ENCODE measurements around the gene NAB1.

NAB1 gene

GRCh38 chr2:190736355-190736754, 87.5 kb downstream of the NAB1 start:
- no peak overlapping the region for H3K9ac ChIP-seq (ENCODE audit: low read depth, low read length)
- H3K36me3 ChIP-seq (ENCODE audit: insufficient read depth, low read length) = no peaks in the 10 kb centered on the region
- H2AFZ ChIP-seq (ENCODE audit: low read depth, low read length) = no peak overlapping the region
- H3K79me2 ChIP-seq (ENCODE audit: insufficient read depth, low read length) = no peaks in the 10 kb centered on the region
- H3K4me2 ChIP-seq (ENCODE audit: insufficient read depth, low read length) = no peak overlapping the region
- H3K27ac ChIP-seq (ENCODE audit: low read length) = no peak overlapping the region
- TF ChIP-seq, protein P1, sequence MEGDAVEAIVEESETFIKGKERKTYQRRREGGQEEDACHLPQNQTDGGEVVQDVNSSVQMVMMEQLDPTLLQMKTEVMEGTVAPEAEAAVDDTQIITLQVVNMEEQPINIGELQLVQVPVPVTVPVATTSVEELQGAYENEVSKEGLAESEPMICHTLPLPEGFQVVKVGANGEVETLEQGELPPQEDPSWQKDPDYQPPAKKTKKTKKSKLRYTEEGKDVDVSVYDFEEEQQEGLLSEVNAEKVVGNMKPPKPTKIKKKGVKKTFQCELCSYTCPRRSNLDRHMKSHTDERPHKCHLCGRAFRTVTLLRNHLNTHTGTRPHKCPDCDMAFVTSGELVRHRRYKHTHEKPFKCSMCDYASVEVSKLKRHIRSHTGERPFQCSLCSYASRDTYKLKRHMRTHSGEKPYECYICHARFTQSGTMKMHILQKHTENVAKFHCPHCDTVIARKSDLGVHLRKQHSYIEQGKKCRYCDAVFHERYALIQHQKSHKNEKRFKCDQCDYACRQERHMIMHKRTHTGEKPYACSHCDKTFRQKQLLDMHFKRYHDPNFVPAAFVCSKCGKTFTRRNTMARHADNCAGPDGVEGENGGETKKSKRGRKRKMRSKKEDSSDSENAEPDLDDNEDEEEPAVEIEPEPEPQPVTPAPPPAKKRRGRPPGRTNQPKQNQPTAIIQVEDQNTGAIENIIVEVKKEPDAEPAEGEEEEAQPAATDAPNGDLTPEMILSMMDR (IDR thresholded peaks at IDR 0.05; ENCODE audit: borderline replicate concordance, extremely low read depth, low read length, poor library complexity, severe bottlenecking) = no peak
- no peak for TF ChIP-seq EZH2 (IDR thresholded peaks at IDR 0.05; ENCODE audit: borderline replicate concordance, low read depth, low read length, severe bottlenecking)
- DNase-seq (no peak), ATAC-seq (ENCODE audit: insufficient read depth, low read depth) (no peak)
- no peaks in the 10 kb centered on the region for H4K20me1 ChIP-seq (ENCODE audit: insufficient read depth, low read length)
- H3K4me3 ChIP-seq (ENCODE audit: low read depth in 1 of 2, low read length in 2 of 2) = no peak overlapping the region
- H3K9me3 ChIP-seq (ENCODE audit: insufficient read depth, low read length, severe bottlenecking) = no peaks in the 10 kb centered on the region
- no peaks in the 10 kb centered on the region for H3K27me3 ChIP-seq (ENCODE audit: insufficient read depth, low read length, poor library complexity)
- H3K4me1 ChIP-seq (ENCODE audit: insufficient read depth, low read length) = no peaks in the 10 kb centered on the region

GRCh38 chr2:190740449-190740848, 91.6 kb downstream of the NAB1 start:
- H3K9me3 ChIP-seq (ENCODE audit: insufficient read depth, low read length, severe bottlenecking) = no peaks in the 10 kb centered on the region
- H3K4me2 ChIP-seq (ENCODE audit: insufficient read depth, low read length) = no peak overlapping the region
- no peaks in the 10 kb centered on the region for H4K20me1 ChIP-seq (ENCODE audit: insufficient read depth, low read length)
- H3K4me1 ChIP-seq (ENCODE audit: insufficient read depth, low read length) = no peaks in the 10 kb centered on the region
- H3K36me3 ChIP-seq (ENCODE audit: insufficient read depth, low read length) = no peaks in the 10 kb centered on the region
- TF ChIP-seq, protein P1 (IDR thresholded peaks at IDR 0.05; ENCODE audit: borderline replicate concordance, extremely low read depth, low read length, poor library complexity, severe bottlenecking) = no peak
- no peak for TF ChIP-seq EZH2 (IDR thresholded peaks at IDR 0.05; ENCODE audit: borderline replicate concordance, low read depth, low read length, severe bottlenecking)
- ATAC-seq (ENCODE audit: insufficient read depth, low read depth) (no peak), DNase-seq (no peak)
- no peak overlapping the region for H3K4me3 ChIP-seq (ENCODE audit: low read depth in 1 of 2, low read length in 2 of 2)
- no peaks in the 10 kb centered on the region for H3K79me2 ChIP-seq (ENCODE audit: insufficient read depth, low read length)
- no peak overlapping the region for H3K9ac ChIP-seq (ENCODE audit: low read depth, low read length)
- H3K27me3 ChIP-seq (ENCODE audit: insufficient read depth, low read length, poor library complexity) = no peaks in the 10 kb centered on the region
- H3K27ac ChIP-seq (ENCODE audit: low read length) = no peak overlapping the region
- no peak overlapping the region for H2AFZ ChIP-seq (ENCODE audit: low read depth, low read length)
